ENCODE results near the gene AP5M1. TPM values are rescaled to one million over a fixed set of nuclear protein-coding genes. Genes with fewer than 3 reads are reported as not detected.

AP5M1 gene
- total and polyA plus RNA-seq, 2 of the 13 experiments (the other 11 are each of a cell fraction or from before 2014, with no cell fraction given), result 14.8 to 35.0 TPM

DNA sequence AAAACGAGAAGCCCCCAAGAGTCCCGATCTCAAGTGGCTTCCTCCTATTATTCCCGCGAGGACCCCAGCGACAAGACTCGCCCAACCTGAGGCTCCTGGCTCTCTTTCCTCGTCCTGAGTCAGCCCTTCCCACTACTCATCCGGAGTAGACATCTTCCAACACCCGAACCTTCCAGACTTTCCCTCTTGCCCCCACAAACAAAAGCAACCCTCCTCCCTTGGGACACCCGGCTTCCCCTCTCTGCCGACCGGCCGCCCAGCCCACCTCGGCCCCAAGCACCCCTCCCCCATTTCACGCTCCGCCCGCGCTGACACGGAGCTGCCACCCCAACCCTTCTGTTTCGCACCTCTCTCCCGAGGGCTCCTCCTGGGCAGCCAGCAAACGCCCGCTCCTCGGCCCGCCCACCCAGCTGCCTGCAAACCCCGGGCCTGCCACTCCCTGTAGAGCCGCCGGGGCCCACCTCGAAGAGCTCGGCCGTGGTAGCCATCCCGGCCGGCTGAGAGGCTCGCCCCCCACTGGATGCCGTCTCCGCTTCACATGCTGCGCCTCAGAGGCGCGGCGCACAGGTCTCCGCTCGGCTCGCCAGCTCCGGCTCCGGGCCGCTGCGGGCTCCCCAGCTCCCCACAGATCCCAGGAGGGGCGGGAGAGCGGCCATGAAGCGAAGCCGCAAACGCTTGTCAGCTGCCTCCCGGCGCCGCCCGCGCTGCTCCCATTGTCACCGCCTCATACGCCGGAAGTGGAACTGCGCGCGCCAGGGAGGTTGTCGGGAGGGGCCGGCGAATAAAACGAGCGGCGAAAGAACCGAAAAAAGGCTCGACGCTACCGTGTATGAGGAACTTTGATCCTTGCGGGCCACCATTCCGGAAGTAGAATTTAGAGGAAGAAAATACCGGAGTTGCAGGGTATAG lies at the start of gene AP5M1, which contains the start of gene EXOC5 (continued):
- TF ChIP-seq ZNF441 (CRISPR knock-in tag; IDR thresholded peaks at IDR 0.05; ENCODE audit: borderline replicate concordance), result peak; percentile 53; the same call in 1 of the 2 replicates
- TF ChIP-seq, protein P1, sequence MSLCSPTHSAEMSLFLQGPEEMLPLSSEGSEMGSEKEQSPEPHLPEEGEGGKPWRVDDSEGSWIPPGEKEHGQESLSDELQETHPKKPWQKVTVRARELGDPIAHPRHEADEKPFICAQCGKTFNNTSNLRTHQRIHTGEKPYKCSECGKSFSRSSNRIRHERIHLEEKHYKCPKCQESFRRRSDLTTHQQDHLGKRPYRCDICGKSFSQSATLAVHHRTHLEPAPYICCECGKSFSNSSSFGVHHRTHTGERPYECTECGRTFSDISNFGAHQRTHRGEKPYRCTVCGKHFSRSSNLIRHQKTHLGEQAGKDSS (CRISPR knock-in tag; IDR thresholded peaks at IDR 0.05; ENCODE audit: borderline replicate concordance, low read depth), result no peak
- TF ChIP-seq, protein P2, sequence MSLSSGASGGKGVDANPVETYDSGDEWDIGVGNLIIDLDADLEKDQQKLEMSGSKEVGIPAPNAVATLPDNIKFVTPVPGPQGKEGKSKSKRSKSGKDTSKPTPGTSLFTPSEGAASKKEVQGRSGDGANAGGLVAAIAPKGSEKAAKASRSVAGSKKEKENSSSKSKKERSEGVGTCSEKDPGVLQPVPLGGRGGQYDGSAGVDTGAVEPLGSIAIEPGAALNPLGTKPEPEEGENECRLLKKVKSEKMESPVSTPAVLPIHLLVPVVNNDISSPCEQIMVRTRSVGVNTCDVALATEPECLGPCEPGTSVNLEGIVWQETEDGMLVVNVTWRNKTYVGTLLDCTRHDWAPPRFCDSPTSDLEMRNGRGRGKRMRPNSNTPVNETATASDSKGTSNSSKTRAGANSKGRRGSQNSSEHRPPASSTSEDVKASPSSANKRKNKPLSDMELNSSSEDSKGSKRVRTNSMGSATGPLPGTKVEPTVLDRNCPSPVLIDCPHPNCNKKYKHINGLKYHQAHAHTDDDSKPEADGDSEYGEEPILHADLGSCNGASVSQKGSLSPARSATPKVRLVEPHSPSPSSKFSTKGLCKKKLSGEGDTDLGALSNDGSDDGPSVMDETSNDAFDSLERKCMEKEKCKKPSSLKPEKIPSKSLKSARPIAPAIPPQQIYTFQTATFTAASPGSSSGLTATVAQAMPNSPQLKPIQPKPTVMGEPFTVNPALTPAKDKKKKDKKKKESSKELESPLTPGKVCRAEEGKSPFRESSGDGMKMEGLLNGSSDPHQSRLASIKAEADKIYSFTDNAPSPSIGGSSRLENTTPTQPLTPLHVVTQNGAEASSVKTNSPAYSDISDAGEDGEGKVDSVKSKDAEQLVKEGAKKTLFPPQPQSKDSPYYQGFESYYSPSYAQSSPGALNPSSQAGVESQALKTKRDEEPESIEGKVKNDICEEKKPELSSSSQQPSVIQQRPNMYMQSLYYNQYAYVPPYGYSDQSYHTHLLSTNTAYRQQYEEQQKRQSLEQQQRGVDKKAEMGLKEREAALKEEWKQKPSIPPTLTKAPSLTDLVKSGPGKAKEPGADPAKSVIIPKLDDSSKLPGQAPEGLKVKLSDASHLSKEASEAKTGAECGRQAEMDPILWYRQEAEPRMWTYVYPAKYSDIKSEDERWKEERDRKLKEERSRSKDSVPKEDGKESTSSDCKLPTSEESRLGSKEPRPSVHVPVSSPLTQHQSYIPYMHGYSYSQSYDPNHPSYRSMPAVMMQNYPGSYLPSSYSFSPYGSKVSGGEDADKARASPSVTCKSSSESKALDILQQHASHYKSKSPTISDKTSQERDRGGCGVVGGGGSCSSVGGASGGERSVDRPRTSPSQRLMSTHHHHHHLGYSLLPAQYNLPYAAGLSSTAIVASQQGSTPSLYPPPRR (CRISPR knock-in tag; IDR thresholded peaks at IDR 0.05; ENCODE audit: borderline replicate concordance), result no peak
- TF ChIP-seq FOXA1 (IDR thresholded peaks at IDR 0.05), result no peak
- no peak for TF ChIP-seq FOXA1 (CRISPR knock-in tag; IDR thresholded peaks at IDR 0.05)
- no peak for TF ChIP-seq ZFP36L2 (CRISPR knock-in tag; IDR thresholded peaks at IDR 0.05)
- TF ChIP-seq ZNF101 (CRISPR knock-in tag; IDR thresholded peaks at IDR 0.05; ENCODE audit: borderline replicate concordance, low read depth), result no peak
- no peak for TF ChIP-seq CBX1 (IDR thresholded peaks at IDR 0.05; ENCODE audit: low read depth)
- TF ChIP-seq, protein P3, sequence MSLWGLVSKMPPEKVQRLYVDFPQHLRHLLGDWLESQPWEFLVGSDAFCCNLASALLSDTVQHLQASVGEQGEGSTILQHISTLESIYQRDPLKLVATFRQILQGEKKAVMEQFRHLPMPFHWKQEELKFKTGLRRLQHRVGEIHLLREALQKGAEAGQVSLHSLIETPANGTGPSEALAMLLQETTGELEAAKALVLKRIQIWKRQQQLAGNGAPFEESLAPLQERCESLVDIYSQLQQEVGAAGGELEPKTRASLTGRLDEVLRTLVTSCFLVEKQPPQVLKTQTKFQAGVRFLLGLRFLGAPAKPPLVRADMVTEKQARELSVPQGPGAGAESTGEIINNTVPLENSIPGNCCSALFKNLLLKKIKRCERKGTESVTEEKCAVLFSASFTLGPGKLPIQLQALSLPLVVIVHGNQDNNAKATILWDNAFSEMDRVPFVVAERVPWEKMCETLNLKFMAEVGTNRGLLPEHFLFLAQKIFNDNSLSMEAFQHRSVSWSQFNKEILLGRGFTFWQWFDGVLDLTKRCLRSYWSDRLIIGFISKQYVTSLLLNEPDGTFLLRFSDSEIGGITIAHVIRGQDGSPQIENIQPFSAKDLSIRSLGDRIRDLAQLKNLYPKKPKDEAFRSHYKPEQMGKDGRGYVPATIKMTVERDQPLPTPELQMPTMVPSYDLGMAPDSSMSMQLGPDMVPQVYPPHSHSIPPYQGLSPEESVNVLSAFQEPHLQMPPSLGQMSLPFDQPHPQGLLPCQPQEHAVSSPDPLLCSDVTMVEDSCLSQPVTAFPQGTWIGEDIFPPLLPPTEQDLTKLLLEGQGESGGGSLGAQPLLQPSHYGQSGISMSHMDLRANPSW (CRISPR knock-in tag; IDR thresholded peaks at IDR 0.05; ENCODE audit: borderline replicate concordance), result no peak
- TF ChIP-seq ZNF30 (CRISPR knock-in tag; IDR thresholded peaks at IDR 0.05), result no peak; the same call in 1 of the 2 replicates
- TF ChIP-seq U2AF2 (IDR thresholded peaks at IDR 0.05; ENCODE audit: low read depth, low read length), result no peak
- TF ChIP-seq ZNF598 (CRISPR knock-in tag; IDR thresholded peaks at IDR 0.05; ENCODE audit: borderline replicate concordance), result peak; percentile 17; the same call in 1 of the 2 replicates
- TF ChIP-seq TSC22D2 (CRISPR knock-in tag; IDR thresholded peaks at IDR 0.05; ENCODE audit: borderline replicate concordance), result peak; percentile 40; the same call in 1 of the 2 replicates
- TF ChIP-seq ARNT (IDR thresholded peaks at IDR 0.05), result no peak
- TF ChIP-seq MEIS2 (CRISPR knock-in tag; IDR thresholded peaks at IDR 0.05), result no peak; the same call in none of the 2 replicates
- TF ChIP-seq, protein P4, sequence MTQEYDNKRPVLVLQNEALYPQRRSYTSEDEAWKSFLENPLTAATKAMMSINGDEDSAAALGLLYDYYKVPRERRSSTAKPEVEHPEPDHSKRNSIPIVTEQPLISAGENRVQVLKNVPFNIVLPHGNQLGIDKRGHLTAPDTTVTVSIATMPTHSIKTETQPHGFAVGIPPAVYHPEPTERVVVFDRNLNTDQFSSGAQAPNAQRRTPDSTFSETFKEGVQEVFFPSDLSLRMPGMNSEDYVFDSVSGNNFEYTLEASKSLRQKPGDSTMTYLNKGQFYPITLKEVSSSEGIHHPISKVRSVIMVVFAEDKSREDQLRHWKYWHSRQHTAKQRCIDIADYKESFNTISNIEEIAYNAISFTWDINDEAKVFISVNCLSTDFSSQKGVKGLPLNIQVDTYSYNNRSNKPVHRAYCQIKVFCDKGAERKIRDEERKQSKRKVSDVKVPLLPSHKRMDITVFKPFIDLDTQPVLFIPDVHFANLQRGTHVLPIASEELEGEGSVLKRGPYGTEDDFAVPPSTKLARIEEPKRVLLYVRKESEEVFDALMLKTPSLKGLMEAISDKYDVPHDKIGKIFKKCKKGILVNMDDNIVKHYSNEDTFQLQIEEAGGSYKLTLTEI (CRISPR knock-in tag; conservative IDR thresholded peaks at IDR 0.05), result no peak
- TF ChIP-seq, protein P5, sequence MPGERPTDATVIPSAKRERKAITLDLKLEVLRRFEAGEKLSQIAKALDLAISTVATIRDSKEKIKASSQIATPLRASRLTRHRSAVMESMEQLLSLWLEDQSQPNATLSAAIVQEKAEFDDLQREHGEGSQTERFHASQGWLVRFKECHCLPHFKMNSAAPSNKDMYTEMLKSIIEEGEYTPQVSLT (CRISPR knock-in tag; IDR thresholded peaks at IDR 0.05; ENCODE audit: borderline replicate concordance, low read depth), result no peak
- no peak for TF ChIP-seq SMARCC2 (IDR thresholded peaks at IDR 0.05)
